ENCODE measurements around the gene ASIP. TPM values are rescaled to one million over a fixed set of nuclear protein-coding genes. Genes with fewer than 3 reads are reported as not detected.

ASIP gene
- total and polyA plus RNA-seq, 2 of the 13 experiments (the other 11 are each of a cell fraction or from before 2014, with no cell fraction given) = not detected

GRCh38 chr20:34300809-34301586, 59.8 kb downstream of the ASIP start (continued):
- TF ChIP-seq ZHX2 (IDR thresholded peaks at IDR 0.05; ENCODE audit: low read depth) (no peak), ZHX2 (CRISPR knock-in tag; IDR thresholded peaks at IDR 0.05; ENCODE audit: borderline replicate concordance) (no peak), EP300 (IDR thresholded peaks at IDR 0.05; ENCODE audit: low read depth in 2 of 2, low read length in 2 of 2) (peak in 1 of 2 experiments; percentile 65; a peak in 1 of 4 replicates), EP300 (CRISPR knock-in tag; IDR thresholded peaks at IDR 0.05; ENCODE audit: borderline replicate concordance) (peak; percentile 34; the same call in 1 of the 2 replicates), ZBTB33 (CRISPR knock-in tag; IDR thresholded peaks at IDR 0.05) (no peak), UBTF (CRISPR knock-in tag; IDR thresholded peaks at IDR 0.05) (no peak), ZNF530 (CRISPR knock-in tag; IDR thresholded peaks at IDR 0.05; ENCODE audit: low read depth) (no peak), ATF4 (CRISPR knock-in tag; IDR thresholded peaks at IDR 0.05) (peak in 1 of 2 experiments; percentile 32; a peak in 1 of 4 replicates), ZNF335 (CRISPR knock-in tag; IDR thresholded peaks at IDR 0.05) (no peak), BCL3 (CRISPR knock-in tag; IDR thresholded peaks at IDR 0.05) (no peak), SIX4 (CRISPR knock-in tag; IDR thresholded peaks at IDR 0.05) (peak; percentile 57; the same call in 1 of the 2 replicates), ZNF605 (CRISPR knock-in tag; IDR thresholded peaks at IDR 0.05) (peak; percentile 63; the same call in 1 of the 2 replicates), TFE3 (CRISPR knock-in tag; IDR thresholded peaks at IDR 0.05) (peak; percentile 81)

Data from HepG2 (cell line).